H1 (cell line): Measurements from ENCODE around the gene NODAL. TPM values are rescaled to one million over a fixed set of nuclear protein-coding genes. Genes with fewer than 3 reads are reported as not detected.

Source experiments
- CTCF ChIA-PET: fragments of 300-600 bp; sonication (Branson Sonifier 250); formaldehyde crosslinking; loops from one replicate; lab custom pipeline; 2021; ENCODE audit not compliant: partially characterized antibody; lab: Charles Lee
- POLR2A ChIA-PET: fragments of 300-600 bp; sonication (Branson Sonifier 250); formaldehyde crosslinking; loops from one replicate; lab custom pipeline; 2021; ENCODE audit warnings: inconsistent platforms; ENCODE audit not compliant: partially characterized antibody; lab: Charles Lee
- DNase-seq, 2 experiments: peaks; one replicate each; pipeline versions ENCODE4 v3.0.0 to v3.0.0-alpha.2; 2010 to 2022; ENCODE audit warnings: low spot score in 2 of 2, low read depth in 1 of 2, mixed read lengths in 1 of 2
- FAIRE-seq: peaks from 2 replicates; lab custom pipeline; 2011; peaks lifted over from hg19 to GRCh38; lab: Jason Lieb, UNC
- H2AFZ ChIP-seq: 2 replicates; pipeline ENCODE4 v1.8.1; 2012; ENCODE audit warnings: low read length, inconsistent platforms
- H2AK5ac ChIP-seq: 2 replicates; pipeline ENCODE4 v1.6.1; 2013; ENCODE audit warnings: low read depth, low read length
- H2BK120ac ChIP-seq: replicated peaks from 2 replicates; pipeline ENCODE3; 2013; ENCODE audit warnings: low read depth, low read length, inconsistent platforms
- H2BK12ac ChIP-seq: 2 replicates; pipeline ENCODE4 v1.6.1; 2013; ENCODE audit warnings: low read depth, low read length
- H2BK15ac ChIP-seq: 2 replicates; pipeline ENCODE4 v1.6.1; 2013; ENCODE audit warnings: low read length
- H2BK20ac ChIP-seq: 2 replicates; pipeline ENCODE4 v1.6.1; 2013; ENCODE audit warnings: low read length
- H2BK5ac ChIP-seq: 2 replicates; pipeline ENCODE4 v1.6.1; 2013; ENCODE audit warnings: low read depth, low read length
- H3K14ac ChIP-seq: 2 replicates; pipeline ENCODE4 v1.6.1; 2013; ENCODE audit warnings: inconsistent platforms; ENCODE audit not compliant: insufficient read length
- H3K18ac ChIP-seq: 2 replicates; pipeline ENCODE4 v1.6.1; 2013; ENCODE audit warnings: low read length; ENCODE audit errors: extremely low read depth
- H3K23ac ChIP-seq: 2 replicates; pipeline ENCODE4 v1.6.1; 2013; ENCODE audit warnings: inconsistent platforms; ENCODE audit not compliant: insufficient read length
- H3K23me2 ChIP-seq: 2 replicates; pipeline ENCODE4 v1.6.1; 2013; ENCODE audit warnings: low read depth, low read length
- H3K27ac ChIP-seq: 2 replicates; pipeline ENCODE4 v1.6.1; 2011; ENCODE audit warnings: low read depth, low read length, inconsistent platforms
- H3K27me3 ChIP-seq, 4 experiments: replicated peaks in 1 of 4; 1 replicate in 1 of 4; 2 replicates in 3 of 4; pipeline versions ENCODE4 v1.6.1 to v1.8.1; 2011 to 2013; ENCODE audit warnings: low read length in 3 of 4, mild to moderate bottlenecking in 3 of 4, inconsistent platforms in 2 of 4, mixed read lengths in 2 of 4, moderate library complexity in 1 of 4; ENCODE audit not compliant: control insufficient read depth in 3 of 4, insufficient read depth in 3 of 4; ENCODE audit errors: extremely low read depth in 1 of 4
- H3K36me3 ChIP-seq, 4 experiments: 2 replicates each; pipeline versions ENCODE4 v1.6.1 to v1.8.1; 2011 to 2013; ENCODE audit warnings: mild to moderate bottlenecking in 4 of 4, low read length in 3 of 4, moderate library complexity in 2 of 4, control low read depth in 1 of 4, inconsistent platforms in 1 of 4; ENCODE audit not compliant: insufficient read depth in 4 of 4, control insufficient read depth in 2 of 4
- H3K4ac ChIP-seq: replicated peaks from 2 replicates; pipeline ENCODE3; 2013; ENCODE audit warnings: low read length, low read depth, mixed read lengths, inconsistent platforms; ENCODE audit not compliant: insufficient read length
- H3K4me1 ChIP-seq, 4 experiments: replicated peaks in 1 of 4; 1 replicate in 1 of 4; 2 replicates in 3 of 4; pipeline versions ENCODE4 v1.6.1 to v1.8.1; 2011 to 2013; ENCODE audit warnings: low read length in 3 of 4, inconsistent platforms in 2 of 4, mixed read lengths in 1 of 4; ENCODE audit not compliant: insufficient read depth in 4 of 4, control insufficient read depth in 3 of 4
- H3K4me2 ChIP-seq, 2 experiments: 2 replicates each; pipeline versions ENCODE4 v1.6.1 to v1.8.1; 2011 to 2013; ENCODE audit warnings: low read depth in 2 of 2, low read length in 2 of 2, control low read depth in 1 of 2, inconsistent platforms in 1 of 2, mild to moderate bottlenecking in 1 of 2; ENCODE audit not compliant: insufficient read depth in 1 of 2
- H3K4me3 ChIP-seq, 4 experiments: fragments of 200-600, 300-600 bp in 1 of 4; sonication (generic), shearing (Covaris generic), sonication (Bioruptor Twin) in 1 of 4; 2 replicates each; pipeline versions ENCODE4 v1.5.1 to v1.8.1; 2011 to 2016; ENCODE audit warnings: low read length in 4 of 4, low read depth in 3 of 4, control low read depth in 2 of 4, inconsistent platforms in 2 of 4, mild to moderate bottlenecking in 2 of 4, mixed read lengths in 1 of 4, moderate library complexity in 1 of 4; ENCODE audit not compliant: insufficient read depth in 2 of 4; ENCODE audit errors: extremely low read depth in 1 of 4
- H3K56ac ChIP-seq: replicated peaks from 2 replicates; pipeline ENCODE3; 2013; ENCODE audit warnings: low read depth, mild to moderate bottlenecking, mixed read lengths, low read length, inconsistent platforms; ENCODE audit not compliant: insufficient read length
- H3K79me1 ChIP-seq: 2 replicates; pipeline ENCODE4 v1.6.1; 2013; ENCODE audit warnings: low read depth, low read length, control low read depth
- H3K79me2 ChIP-seq, 2 experiments: 2 replicates each; pipeline versions ENCODE4 v1.6.1 to v1.8.1; 2012 to 2013; ENCODE audit warnings: low read length in 2 of 2, mild to moderate bottlenecking in 2 of 2, inconsistent platforms in 1 of 2; ENCODE audit not compliant: insufficient read depth in 2 of 2, control insufficient read depth in 1 of 2
- H3K9ac ChIP-seq, 4 experiments: replicated peaks in 1 of 4; 1 replicate in 1 of 4; 2 replicates in 3 of 4; pipeline versions ENCODE4 v1.6.1 to v1.8.1; 2011 to 2013; ENCODE audit warnings: low read depth in 3 of 4, low read length in 3 of 4, control low read depth in 2 of 4, mild to moderate bottlenecking in 2 of 4, moderate library complexity in 2 of 4, inconsistent platforms in 1 of 4; ENCODE audit errors: extremely low read depth in 1 of 4
- H3K9me3 ChIP-seq, 2 experiments: 2 replicates each; pipeline versions ENCODE4 v1.6.1 to v1.8.1; 2012 to 2013; ENCODE audit warnings: mild to moderate bottlenecking in 2 of 2, moderate library complexity in 2 of 2, control low read depth in 1 of 2, inconsistent platforms in 1 of 2, low read depth in 1 of 2, low read length in 1 of 2, mixed read lengths in 1 of 2; ENCODE audit not compliant: insufficient read depth in 2 of 2
- H4K20me1 ChIP-seq, 2 experiments: replicated peaks in 1 of 2; 2 replicates each; pipeline versions ENCODE3 to v1.8.1; 2011 to 2013; ENCODE audit warnings: inconsistent platforms in 2 of 2, low read length in 2 of 2, mild to moderate bottlenecking in 1 of 2; ENCODE audit not compliant: insufficient read depth in 2 of 2, control insufficient read depth in 1 of 2
- H4K5ac ChIP-seq: 2 replicates; pipeline ENCODE4 v1.6.1; 2013; ENCODE audit warnings: low read length, low read depth, mixed read lengths, inconsistent platforms; ENCODE audit not compliant: insufficient read length
- H4K8ac ChIP-seq: 2 replicates; pipeline ENCODE4 v1.8.0; 2013; ENCODE audit warnings: mild to moderate bottlenecking, moderate library complexity, low read length, inconsistent platforms; ENCODE audit not compliant: insufficient read depth; ENCODE audit errors: extremely low read depth
- H4K91ac ChIP-seq: replicated peaks from 2 replicates; pipeline ENCODE3; 2013; ENCODE audit warnings: low read length, mixed read lengths, inconsistent platforms; ENCODE audit not compliant: insufficient read length
- BACH1 ChIP-seq: IDR thresholded peaks from 2 replicates; pipeline ENCODE4 v1.6.1; 2012; ENCODE audit warnings: low read length, improper control_type of control experiment
- BRCA1 ChIP-seq: IDR thresholded peaks from 2 replicates; pipeline ENCODE4 v1.6.1; 2012; ENCODE audit warnings: low read depth, low read length, improper control_type of control experiment
- CHD1 ChIP-seq: IDR thresholded peaks from 2 replicates; pipeline ENCODE4 v1.6.1; 2012; ENCODE audit warnings: low read depth, low read length, improper control_type of control experiment
- CTBP2 ChIP-seq: IDR thresholded peaks from 2 replicates; pipeline ENCODE4 v1.7.0; 2011; ENCODE audit warnings: borderline replicate concordance, mild to moderate bottlenecking, moderate library complexity, mixed read lengths, low read length; ENCODE audit not compliant: insufficient read depth, insufficient read length
- E2F6 ChIP-seq: IDR thresholded peaks from 2 replicates; pipeline ENCODE4 v1.6.1; 2012; ENCODE audit warnings: inconsistent platforms
- GABPA ChIP-seq: IDR thresholded peaks from 2 replicates; pipeline ENCODE4 v1.6.1; 2011; ENCODE audit warnings: mild to moderate bottlenecking, low read length, moderate library complexity, borderline replicate concordance; ENCODE audit not compliant: insufficient read depth
- MAX ChIP-seq: IDR thresholded peaks from 2 replicates; pipeline ENCODE4 v1.6.1; 2012; ENCODE audit warnings: inconsistent platforms
- POU5F1 ChIP-seq: IDR thresholded peaks from 2 replicates; pipeline ENCODE4 v1.6.1; 2011; ENCODE audit warnings: low read depth, mild to moderate bottlenecking, low read length, moderate library complexity
- SAP30 ChIP-seq: fragments of 300-600 bp; sonication (generic); IDR thresholded peaks from 2 replicates; pipeline ENCODE4 v1.7.1; 2012; ENCODE audit warnings: low read length, moderate library complexity, mild to moderate bottlenecking, inconsistent platforms; ENCODE audit not compliant: insufficient read depth, insufficient replicate concordance
- SIRT6 ChIP-seq: IDR thresholded peaks from one replicate; pipeline ENCODE4 v1.7.1; 2012; ENCODE audit warnings: low read length, inconsistent platforms
- SIX5 ChIP-seq: IDR thresholded peaks from 2 replicates; pipeline ENCODE4 v1.6.1; 2011; ENCODE audit warnings: mild to moderate bottlenecking, low read depth, low read length
- TCF12 ChIP-seq: IDR thresholded peaks from 2 replicates; pipeline ENCODE4 v1.6.1; 2011; ENCODE audit warnings: low read depth, mild to moderate bottlenecking, low read length
- WGBS, 2 experiments: shearing (Covaris generic) in 1 of 2; methylation state at CpG; one replicate each; pipeline versions ENCODE4 v1.1.6 to v1.1.7; 2013 to 2015; ENCODE audit warnings: low lambda C conversion rate in 2 of 2, mixed read lengths in 2 of 2, inconsistent platforms in 1 of 2, low coverage in 1 of 2, missing lambda C conversion rate in 1 of 2; ENCODE audit not compliant: insufficient replicate concordance in 2 of 2, insufficient coverage in 1 of 2, insufficient read length in 1 of 2; ENCODE audit errors: extremely low coverage in 1 of 2, missing lambda C conversion rate in 1 of 2; 5-methylcytosine and 5-hydroxymethylcytosine counted together
- polyA plus RNA-seq, 7 experiments: library from polyadenylated mRNA; depleted of rRNA in 3 of 7; stranded (reverse) in 5 of 7; unstranded in 2 of 7; fragments of >200 nt in 5 of 7; fragments of 200-250 nt in 2 of 7; gene quantifications; 1 replicate in 5 of 7; 2 replicates in 1 of 7; 4 replicates in 1 of 7; pipeline versions ENCODE4 v1.2.1 to v1.2.3, GENCODE V29; 2011 to 2013; ENCODE audit warnings: missing spikeins in 2 of 7, mixed read lengths in 2 of 7
- total RNA-seq: library from RNA; stranded (reverse); fragmentation: NEBNext Ultra II Directional; extraction: Animal tissue kit (Norgen Biotek cat#: 25700); gene quantifications from 2 replicates; pipeline ENCODE4 v1.2.1, GENCODE V29; 2021

NODAL gene
- total and polyA plus RNA-seq, 2 of the 8 experiments (the other 6 are each of a cell fraction or from before 2014, with no cell fraction given), result 2.0 to 7.3 TPM

- 84% methylated on average over 3 of the region's 3 CpGs; no CpG with 5 or more reads in 1 of the 2 experiments for whole genome bisulfite sequencing, 2 experiments
- Histone ChIP-seq H2BK120ac (no peak overlapping the region), H4K20me1 (peaks cover 0 to 4% of the 10 kb centered on the region in 2 experiments), H3K4me1 (peaks cover 0 to 2% (median 0%) of the 10 kb centered on the region in 4 experiments; a peak in 3 of 7 replicates), H4K8ac (no peak overlapping the region), H2AK5ac (no peak overlapping the region), H3K27ac (no peak overlapping the region), H3K23me2 (no peaks in the 10 kb centered on the region), H3K4ac (no peak overlapping the region), H4K91ac (no peak overlapping the region), H2BK15ac (no peak overlapping the region), H3K18ac (no peak overlapping the region), H3K27me3 (no peaks in the 10 kb centered on the region), H3K4me3 (no peak overlapping the region), H3K9ac (no peak overlapping the region), H4K5ac (no peak overlapping the region), H2BK5ac (no peak overlapping the region), H3K14ac (no peak overlapping the region), H3K9me3 (no peaks in the 10 kb centered on the region), H3K56ac (no peak overlapping the region), H2BK20ac (no peak overlapping the region), H3K79me1 (peaks cover 3% of the 10 kb centered on the region; the same call in 1 of the 2 replicates), H2BK12ac (no peak overlapping the region), H3K4me2 (no peak overlapping the region), H3K36me3 (peaks cover 8 to 86% (median 41%) of the 10 kb centered on the region in 4 experiments; a peak in 7 of 8 replicates), H3K79me2 (no peaks in the 10 kb centered on the region), H3K23ac (no peak overlapping the region), H2AFZ (no peak overlapping the region)
- DNase-seq (no peak), FAIRE-seq (no peak)
- CTCF ChIA-PET, result interaction anchor here (0.7 to 1.9 kb wide), 11 partner anchors 9 to 309 kb away, joined by 3 to 9 read pairs (median 3); no protein-coding TSS in a partner anchor
- POLR2A ChIA-PET, result interaction anchor here (1.3 to 2.6 kb wide), 2 partner anchors 15 to 23 kb away, joined by 3 to 8 read pairs; no protein-coding TSS in a partner anchor
- TF ChIP-seq CHD1 (no peak), BRCA1 (no peak), CTBP2 (no peak), BACH1 (no peak), TCF12 (no peak), MAX (no peak), POU5F1 (no peak), SIRT6 (no peak), SAP30 (no peak), E2F6 (no peak), SIX5 (no peak), GABPA (no peak)
Measured at GRCh38 chr10:70425096-70425495, 16.4 kb downstream of the NODAL start.
